CD4-positive, alpha-beta T cell treated with Interleukin-10 for 1 hour (primary cell): Measurements from ENCODE around the gene CLEC2D.
A peak's percentile ranks its signal among the peaks of the same experiment; 100 is the strongest.
"Not testable (repeated sequence)": the region's sequence is repeated elsewhere in the genome, so short reads cannot be mapped to it uniquely, and the experiment has no call there.

ENCODE experiments used
- DNase-seq: peaks from one replicate; pipeline ENCODE4 v3.0.0-alpha.2; 2020

The CLEC2D gene

GRCh38 chr12:9660046-9660445, 9.5 kb upstream of the CLEC2D start:
- no peak for DNase-seq

DNA sequence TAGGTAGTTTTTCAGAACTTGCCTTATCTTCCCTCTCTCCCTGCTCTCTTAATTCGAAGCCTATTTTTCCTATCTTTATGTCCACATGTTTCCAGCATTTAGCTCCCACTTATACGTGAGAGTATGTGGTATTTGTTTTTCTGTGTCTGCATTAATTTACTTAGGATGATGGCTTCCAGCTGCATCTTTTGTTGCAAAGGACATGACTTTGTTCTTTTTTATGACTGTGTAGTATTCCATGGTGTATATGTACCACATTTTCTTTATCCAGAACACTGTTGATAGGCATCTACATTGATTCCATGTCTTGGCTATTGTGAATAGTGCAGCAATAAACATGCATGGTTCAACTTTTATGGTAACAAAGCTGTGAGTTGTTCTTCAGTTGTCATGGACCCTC, 7.8 kb upstream of the CLEC2D start:
- DNase-seq: no peak

DNA sequence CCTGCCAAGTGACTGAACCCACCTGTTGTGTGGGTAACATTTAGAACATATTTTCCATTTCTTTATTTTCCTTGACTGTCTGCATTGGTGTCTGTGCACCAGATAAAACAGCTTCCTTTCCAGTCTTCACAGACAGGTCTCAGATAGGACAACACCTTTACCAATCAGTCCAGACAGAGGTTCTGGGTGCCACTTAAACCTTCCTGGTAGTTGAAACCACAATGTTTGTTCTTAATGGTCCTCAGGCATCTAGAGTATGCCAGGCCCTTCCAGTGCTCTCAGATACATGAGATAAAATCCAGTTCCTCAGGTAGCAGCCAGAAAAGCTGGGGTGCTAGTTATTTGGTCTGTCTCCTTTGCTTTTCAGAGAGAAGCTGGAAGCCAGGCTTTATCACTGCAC, 7.0 kb upstream of the CLEC2D start:
- DNase-seq: peak; percentile 45

GRCh38 chr12:9667403-9668160, 1.9 kb upstream of the CLEC2D start:
- DNase-seq: no peak

- DNase-seq: no peak
These were observed 1.1 kb upstream of the CLEC2D start for GRCh38 chr12:9668161-9669018.

GRCh38 chr12:9669019-9669326, 540 bp upstream of the CLEC2D start:
- DNase-seq: no peak

DNA sequence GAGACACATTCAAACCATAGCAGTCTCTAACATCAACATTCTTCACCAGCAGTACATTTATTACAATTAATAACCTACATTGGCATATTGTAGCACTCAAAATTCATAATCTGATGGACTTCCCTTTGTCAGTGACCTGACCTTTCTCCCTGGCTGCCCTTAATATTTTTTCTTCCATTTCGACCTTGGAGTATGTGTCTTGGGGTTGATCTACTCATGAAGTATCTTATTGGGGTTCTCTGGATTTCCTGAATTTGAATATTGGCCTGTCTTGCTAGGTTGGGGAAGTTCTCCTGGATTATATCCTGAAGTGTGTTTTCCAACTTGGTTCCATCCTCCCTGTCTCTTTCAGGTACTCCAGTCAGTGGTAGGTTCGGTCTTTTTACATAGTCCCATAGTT, 2.8 kb downstream of the CLEC2D start:
- DNase-seq: not testable (repeated sequence)

- DNase-seq: peak; percentile 59
These were observed 4.1 kb downstream of the CLEC2D start for GRCh38 chr12:9673404-9674225.

DNA sequence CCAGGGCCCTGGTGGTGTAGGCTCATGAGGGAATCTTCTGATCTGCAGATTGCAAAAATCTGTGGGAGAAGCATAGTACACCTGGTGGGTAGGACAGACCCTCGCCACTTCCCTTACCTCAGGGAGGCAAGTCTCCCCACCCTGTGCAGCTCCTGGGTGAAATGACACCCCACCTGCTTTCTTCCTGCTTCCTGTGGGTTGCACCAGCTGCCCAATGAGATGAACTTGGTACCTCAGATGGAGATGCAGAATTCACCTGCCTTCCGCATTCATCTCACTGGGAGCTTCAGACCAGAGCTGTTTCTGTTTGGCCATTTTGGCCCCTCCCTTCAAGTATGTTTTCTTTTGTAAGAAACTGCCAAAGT, 4.7 kb downstream of the CLEC2D start:
- peak; percentile 68 for DNase-seq

DNA sequence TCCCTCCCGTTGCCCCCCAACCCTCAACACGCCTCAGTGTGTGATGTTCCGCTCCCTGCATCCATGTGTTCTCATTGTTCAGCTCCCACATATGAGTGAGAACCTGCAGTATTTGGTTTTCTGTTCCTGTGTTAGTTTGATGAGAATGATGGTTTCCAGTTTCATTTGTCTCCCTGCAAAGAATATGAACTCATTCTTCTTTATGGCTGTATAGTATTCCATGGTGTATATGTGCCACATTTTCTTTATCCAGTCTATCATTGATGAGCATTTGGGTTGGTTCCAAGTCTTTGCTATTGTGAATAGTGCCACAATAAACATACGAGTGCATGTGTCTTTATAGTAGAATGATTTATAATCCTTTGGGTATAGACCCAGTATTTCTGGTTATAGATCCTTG, 13.0 kb downstream of the CLEC2D start:
- DNase-seq: not testable (repeated sequence)

- not testable (repeated sequence) for DNase-seq
These were observed 13.4 kb downstream of the CLEC2D start for GRCh38 chr12:9682949-9683348.

- DNase-seq: not testable (repeated sequence)
These were observed 15.9 kb downstream of the CLEC2D start for GRCh38 chr12:9685366-9685765.

- no peak for DNase-seq
These were observed 16.4 kb downstream of the CLEC2D start for GRCh38 chr12:9685915-9686314.

DNA sequence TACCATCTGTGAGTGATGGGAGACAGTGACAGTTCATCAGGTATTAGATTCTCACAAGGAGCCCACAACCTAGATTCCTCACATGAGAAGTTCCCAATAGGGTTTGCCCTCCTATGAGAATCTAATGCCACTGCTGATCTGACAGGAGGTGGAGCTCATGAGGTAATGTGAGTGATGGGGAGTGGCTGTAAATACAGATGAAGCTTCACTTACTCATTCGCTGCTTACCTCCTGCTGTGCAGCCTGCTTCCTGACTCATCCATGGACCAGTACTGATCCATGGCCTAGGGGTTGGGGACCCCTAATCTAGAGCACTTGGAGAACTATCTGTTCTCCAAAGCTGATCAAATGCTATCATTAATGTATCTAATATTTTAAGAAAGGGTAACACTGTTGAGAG, 17.7 kb downstream of the CLEC2D start:
- DNase-seq: peak; percentile 39

- no peak for DNase-seq
These were observed 23.4 kb downstream of the CLEC2D start for GRCh38 chr12:9692909-9693308.

GRCh38 chr12:9694241-9694640, 24.7 kb downstream of the CLEC2D start:
- no peak for DNase-seq

GRCh38 chr12:9695150-9695549, 25.6 kb downstream of the CLEC2D start:
- DNase-seq: not testable (repeated sequence)

- not testable (repeated sequence) for DNase-seq
These were observed 26.1 kb downstream of the CLEC2D start for GRCh38 chr12:9695661-9696060.

DNA sequence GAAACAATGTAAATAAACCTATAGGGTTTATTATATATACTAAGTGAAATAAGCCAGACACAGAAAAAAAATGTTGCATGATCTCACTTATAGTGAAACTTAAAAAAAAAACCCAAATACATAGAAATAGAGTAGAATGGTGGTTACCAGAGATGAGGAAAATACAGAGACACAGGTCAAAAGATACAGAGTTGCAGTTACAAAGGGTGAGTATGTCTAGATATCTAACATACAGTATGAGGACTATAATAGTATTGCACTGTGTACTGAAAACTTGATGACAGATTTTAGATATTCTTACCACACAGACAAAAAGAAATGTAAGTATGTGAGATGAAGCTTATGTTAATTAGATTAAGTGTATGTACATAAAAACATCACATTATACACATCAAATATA, 28.1 kb downstream of the CLEC2D start:
- no peak for DNase-seq

DNA sequence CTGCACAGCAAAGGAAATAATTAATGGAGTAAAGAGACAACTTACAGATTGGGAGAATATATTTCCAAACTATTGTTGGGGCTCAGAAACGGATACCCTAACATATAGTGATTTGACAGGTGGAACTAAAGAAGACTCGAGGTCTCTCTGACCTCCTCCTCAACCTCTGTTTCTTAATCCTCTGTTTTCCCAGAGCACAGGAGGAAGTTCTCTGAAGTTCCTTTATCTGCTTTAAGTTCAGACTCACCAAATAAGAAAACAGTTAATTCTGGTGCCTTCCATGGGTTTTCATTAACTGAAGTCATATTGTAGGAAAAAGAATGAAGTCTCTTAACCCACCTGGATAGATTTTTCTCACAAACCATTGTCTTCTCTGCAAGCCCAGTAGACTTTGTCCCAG, 29.2 kb downstream of the CLEC2D start:
- no peak for DNase-seq

DNA sequence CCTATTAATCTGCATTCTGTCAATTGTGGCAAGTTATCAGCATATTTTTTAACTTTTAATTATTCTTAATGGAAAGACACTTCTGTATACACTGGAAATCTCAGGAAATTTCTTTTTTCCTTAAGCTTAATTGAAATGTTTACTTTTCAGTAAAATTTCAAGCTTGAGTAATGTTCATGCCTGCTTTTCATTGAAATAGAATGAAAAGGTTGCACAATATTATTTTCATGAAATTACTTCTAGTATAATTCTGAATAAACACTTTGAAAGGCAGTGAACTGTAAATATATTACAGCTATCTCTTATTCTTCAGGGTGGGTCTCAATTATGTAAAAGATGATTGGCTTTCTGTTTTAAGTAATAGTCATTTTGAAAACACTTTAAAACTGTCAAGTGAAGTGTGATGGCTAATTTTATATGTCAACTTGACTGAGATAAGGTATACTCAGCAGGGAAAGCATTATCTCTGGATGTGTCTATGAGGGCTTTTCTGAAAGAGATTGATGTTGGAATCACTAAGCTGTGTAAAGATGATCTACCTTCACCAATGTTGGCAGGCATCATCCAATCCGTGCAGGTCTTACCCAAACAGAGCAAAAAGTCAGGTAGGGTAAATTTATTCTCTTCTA, 29.9 kb downstream of the CLEC2D start:
- DNase-seq: no peak

- DNase-seq: no peak
These were observed 30.5 kb downstream of the CLEC2D start for GRCh38 chr12:9699898-9700605.

DNA sequence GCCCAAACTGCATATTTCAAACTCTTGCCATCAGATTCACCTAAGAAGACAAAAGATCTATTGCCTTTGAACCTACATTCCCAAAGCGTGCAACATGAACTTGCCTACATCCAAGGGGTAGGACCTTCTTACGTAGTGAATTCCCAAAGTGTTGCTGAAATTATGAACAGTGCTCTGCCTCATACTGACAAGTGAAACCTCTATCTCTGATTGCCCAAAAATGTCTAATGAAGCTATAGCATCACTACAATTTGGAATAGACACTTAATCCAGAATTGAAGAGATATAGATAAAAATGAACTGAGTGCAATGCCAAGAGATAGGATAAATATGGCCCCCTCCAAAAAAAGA, 31.1 kb downstream of the CLEC2D start:
- DNase-seq: no peak
